HuH-7.5 (cell line): ENCODE measurements around the gene VSTM2B.

ENCODE experiments used
- DNase-seq: peaks from one replicate; pipeline ENCODE4 v3.0.0; 2011; ENCODE audit warnings: low spot score

Gene VSTM2B

GRCh38 chr19:29515706-29516357 lies 10.0 kb upstream of the VSTM2B start:
- DNase-seq: no peak

DNA sequence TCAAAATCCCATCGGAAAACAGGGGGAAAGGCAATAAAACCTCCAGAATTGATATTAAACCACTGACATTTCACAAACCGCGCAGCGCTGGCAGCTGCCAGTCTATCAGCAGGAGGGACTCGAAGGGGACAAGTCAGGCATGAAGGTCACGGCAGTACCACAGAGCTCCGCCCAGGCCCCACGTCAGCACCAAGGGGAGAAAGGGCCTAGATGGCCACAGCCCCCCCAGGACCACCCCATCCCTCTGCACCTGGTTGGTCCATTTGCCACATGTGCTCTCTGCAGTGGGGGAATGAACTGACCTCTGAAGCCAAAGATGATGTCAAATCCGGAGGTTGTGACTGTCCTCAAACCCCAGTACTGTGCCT lies 9.5 kb upstream of the VSTM2B start:
- DNase-seq: no peak

DNA sequence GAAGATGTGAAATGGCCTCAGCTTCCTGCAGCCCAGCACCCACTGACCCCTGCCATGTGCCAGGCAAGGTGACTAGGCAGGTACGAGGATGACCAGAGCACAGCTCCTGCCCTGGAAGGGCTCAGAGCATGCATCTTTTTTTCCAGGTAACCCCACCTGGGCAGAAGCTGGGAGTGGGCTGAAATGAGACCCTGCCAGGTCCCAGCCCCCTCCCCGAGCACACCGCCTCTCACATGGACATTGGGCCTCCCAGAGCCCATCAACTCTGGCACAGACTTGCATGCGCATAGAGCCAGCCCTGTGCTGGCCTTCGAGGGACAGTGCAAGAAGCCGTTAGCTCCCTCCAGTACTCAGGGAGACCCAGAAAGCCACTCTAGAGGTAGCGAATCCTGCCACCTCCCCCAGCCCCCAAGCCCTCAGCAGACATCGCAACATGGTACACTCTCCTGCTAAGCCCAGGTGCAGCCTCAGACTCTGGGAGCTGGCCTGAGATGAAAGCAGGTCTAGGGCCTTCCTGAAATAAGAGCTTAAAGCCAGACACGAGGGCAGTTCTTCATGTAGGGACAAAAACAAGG lies 8.9 kb upstream of the VSTM2B start:
- DNase-seq: no peak

DNA sequence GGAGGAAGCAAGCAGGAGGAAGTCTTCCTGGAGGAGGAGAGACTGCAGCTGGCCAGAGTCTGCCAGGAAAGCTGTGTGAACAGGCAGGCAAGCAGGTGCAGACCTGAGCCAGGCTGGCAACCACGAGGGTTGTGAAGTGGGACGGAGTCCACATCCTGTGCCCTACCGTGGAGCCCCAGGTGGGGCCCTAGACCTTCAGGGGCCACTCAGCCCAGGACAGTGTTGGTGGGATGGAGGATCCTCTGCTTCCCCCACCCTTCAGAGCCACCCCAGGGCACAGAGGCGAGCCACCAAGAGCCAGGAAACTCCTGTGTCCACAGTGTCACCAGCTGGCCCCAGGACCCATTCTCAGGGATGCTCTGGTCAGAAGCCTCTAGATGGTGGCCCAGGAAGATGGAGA lies 8.4 kb upstream of the VSTM2B start:
- no peak for DNase-seq

- no peak for DNase-seq
Observed at GRCh38 chr19:29517946-29518345, 7.8 kb upstream of the VSTM2B start.

DNA sequence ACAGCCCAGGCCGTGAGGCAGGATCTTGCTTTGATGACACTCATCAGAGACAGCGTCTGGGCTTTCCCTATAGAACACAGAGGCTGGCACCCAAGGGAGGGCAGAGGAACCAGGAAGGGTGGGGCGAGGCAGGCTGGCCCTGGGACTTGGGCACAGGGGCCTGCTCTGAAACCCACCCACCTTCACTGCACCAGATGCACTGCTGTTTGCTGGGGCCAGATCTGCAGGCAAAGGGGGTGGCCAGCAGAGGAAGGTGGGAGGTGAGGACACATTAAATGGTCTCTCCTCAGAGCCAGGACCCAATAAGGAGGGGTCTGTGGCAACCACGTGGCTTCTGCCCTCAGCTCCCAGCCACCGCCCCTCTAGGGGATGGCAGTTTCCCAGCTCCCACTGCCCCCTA lies 6.6 kb upstream of the VSTM2B start:
- DNase-seq: no peak

DNA sequence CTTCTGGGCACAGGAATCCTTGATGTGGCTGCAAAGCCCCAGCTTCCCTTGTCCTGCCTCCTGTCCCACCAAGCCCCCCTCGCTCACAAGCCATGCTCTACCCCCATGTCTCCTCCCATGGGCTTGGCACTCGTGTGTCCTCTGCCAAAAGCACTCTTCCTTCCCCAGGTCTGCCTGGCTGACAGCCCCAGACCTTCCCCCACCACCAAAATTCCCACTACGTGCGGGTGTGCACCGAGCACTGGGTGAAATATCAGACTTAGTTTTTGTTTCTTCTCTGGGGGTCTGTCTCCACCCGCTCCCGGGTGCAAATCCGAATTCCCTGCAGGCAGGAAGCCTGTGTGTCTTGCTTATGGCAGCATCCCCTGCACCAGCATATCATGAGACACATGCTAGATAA lies 5.9 kb upstream of the VSTM2B start:
- no peak for DNase-seq

GRCh38 chr19:29520390-29520789 lies 5.4 kb upstream of the VSTM2B start:
- DNase-seq: no peak

GRCh38 chr19:29521291-29522075 lies 4.3 kb upstream of the VSTM2B start:
- no peak for DNase-seq

DNA sequence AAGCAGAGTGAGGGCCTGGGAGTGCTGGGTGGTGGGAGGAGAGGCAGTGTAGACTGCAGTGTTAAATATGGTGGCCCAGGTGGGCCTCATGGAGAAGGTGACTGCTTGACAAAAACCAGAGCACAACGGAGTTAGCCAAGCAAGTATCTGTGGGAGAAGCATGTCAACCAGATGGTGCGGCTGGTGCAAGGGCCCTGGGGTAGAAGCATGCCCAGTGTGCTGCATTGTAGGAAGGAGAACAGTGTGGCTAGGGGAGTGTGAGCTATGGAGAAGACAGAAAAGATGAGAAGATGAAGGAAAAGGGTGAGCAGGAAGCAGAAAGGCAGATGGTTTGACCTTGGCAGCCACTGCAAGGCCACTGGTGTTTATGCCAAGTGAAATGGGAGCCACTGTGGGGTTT lies 2.2 kb upstream of the VSTM2B start:
- no peak for DNase-seq

DNA sequence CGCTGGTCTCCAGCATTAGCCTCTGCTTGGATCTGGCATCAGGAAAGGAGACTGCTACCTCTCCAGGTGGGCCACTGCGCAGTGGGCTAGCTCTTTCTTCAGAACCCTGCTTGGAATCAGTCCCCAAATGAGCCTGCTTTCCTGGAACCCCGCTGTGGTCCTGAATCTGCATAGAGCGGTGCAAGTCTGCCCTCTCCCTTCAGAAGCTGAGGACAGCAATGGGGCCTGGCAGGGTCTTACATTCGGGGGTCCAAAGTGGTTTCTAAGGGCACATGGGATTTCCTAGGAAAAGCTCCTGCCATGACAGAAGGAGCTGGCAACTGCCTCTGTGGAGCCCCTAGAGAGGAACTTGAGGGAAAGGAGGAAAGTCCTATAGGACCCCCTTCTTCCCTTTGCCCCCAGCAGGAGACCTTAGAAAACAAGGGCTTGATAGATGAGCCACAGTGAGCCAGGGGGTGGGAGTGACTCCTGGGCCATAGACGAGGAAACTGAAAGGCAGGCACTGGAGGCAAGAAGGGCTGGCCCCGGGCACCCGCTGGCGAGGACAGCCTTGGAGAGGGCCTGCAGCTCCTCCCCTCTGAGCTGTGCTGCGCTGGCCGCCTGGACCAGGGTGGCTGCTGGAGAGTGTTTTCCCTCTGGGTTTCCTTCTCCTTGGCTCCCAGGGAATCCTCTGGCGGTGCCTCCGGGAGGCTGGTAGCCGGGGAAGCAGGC lies 1.4 kb upstream of the VSTM2B start:
- no peak for DNase-seq

DNA sequence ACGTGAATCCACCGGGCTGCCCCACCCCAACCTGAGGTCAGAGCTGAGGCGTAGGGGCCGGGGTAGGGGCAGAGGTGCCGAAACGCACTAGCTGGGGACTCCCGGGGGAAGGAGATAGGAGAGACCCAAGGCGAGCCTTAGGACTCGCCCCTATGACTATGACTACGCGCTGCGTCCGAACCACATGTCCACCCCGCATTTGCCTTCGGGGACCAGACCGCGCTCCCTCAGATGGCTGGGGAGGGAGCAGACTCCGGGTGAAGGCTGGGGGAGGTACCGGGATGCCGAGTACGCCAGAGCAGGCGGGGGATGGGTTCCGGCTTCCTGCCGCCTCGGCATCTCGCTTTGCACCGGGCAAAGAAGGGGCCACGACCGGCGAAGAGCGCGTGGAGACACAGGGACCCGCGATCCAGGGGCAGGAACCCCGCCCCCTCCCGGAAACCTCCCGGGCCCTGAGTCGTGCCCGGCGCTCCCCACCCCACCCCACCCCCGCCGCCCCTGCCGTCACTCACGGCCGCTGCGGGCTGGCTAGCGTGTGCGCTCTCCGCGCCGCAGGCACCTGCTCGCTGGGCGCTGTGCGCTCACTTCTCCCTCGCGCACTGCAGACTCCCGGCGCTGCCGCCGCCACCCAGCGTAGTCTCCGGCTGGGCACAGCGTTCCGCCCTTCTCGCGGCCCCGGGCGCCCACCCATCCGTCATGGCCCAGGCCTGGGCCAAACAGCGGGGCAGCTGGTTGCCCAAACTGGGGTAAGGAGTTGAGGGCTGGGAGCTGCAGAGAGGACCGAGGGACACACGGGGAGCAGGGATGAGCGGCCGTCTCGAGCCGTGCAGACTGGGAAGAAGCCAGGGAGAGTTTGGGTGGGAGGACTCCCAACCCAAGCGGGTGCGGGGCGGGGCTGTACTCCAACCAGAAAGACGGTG lies 622 bp upstream of the VSTM2B start:
- no peak for DNase-seq

DNA sequence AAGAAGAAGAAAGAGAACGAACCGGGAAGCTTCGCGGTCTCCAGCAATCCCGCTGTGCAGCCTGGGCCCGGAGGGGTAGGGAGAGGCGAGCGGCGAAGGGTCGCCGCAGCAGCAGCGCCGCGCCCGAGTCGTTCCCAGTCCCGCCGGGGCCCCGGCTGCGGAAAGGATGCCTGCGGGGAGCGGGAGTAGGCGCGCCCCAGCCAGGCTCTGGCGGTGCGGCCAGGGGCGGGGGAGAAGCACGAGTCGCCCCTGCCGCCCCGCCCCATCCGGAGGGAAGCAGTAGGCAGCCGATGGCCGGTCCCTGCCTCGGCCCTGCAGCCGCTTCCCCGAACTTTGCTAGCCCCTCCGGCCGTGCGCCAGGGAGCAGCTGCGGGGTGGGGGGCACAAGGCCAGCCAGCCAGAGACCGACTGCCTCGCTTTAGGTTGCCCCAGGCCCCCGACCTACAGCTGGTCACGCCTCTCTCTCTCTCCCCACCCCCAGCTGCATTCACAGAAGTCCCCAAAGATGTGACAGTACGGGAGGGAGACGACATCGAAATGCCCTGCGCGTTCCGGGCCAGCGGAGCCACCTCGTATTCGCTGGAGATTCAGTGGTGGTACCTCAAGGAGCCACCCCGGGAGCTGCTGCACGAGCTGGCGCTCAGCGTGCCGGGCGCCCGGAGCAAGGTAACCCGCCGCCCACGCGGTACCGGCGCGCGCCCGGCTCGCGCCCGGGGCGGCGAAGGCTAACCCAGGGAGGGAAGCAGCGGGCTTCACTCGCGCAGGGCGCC lies 1.1 kb downstream of the VSTM2B start:
- no peak for DNase-seq

- DNase-seq: no peak
Observed at GRCh38 chr19:29527500-29528328, 1.9 kb downstream of the VSTM2B start.

DNA sequence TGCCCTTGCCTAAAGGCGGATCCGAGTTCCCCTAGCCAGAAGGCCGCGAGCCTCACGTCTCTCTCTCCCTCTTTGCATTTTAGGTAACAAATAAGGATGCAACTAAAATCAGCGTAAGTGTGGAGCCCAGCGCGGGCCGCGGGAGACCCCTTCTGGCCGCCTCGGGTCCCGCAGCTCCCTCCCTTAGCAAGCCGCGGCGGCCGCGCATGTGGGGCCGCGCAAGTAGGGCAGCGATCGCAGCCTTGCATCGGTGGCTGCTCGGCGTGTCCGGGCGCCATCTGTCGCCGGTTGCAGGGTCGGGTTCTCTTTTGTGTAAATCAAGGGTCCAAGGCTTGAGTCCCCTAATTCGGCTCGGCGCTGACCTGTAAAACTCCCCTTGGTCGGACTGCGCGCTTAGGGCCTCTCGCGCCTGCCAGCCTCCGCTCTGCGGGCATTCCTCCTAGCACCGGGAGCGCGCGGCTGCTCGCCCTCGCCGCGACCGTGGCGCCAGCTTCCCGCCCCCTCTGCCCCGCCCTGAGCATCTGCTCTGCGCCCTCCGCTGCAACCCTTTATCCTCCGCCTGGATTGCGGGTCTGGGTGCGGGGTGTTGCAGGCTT lies 2.7 kb downstream of the VSTM2B start:
- peak; percentile 78 for DNase-seq

- DNase-seq: no peak
Observed at GRCh38 chr19:29528946-29529645, 3.3 kb downstream of the VSTM2B start.

DNA sequence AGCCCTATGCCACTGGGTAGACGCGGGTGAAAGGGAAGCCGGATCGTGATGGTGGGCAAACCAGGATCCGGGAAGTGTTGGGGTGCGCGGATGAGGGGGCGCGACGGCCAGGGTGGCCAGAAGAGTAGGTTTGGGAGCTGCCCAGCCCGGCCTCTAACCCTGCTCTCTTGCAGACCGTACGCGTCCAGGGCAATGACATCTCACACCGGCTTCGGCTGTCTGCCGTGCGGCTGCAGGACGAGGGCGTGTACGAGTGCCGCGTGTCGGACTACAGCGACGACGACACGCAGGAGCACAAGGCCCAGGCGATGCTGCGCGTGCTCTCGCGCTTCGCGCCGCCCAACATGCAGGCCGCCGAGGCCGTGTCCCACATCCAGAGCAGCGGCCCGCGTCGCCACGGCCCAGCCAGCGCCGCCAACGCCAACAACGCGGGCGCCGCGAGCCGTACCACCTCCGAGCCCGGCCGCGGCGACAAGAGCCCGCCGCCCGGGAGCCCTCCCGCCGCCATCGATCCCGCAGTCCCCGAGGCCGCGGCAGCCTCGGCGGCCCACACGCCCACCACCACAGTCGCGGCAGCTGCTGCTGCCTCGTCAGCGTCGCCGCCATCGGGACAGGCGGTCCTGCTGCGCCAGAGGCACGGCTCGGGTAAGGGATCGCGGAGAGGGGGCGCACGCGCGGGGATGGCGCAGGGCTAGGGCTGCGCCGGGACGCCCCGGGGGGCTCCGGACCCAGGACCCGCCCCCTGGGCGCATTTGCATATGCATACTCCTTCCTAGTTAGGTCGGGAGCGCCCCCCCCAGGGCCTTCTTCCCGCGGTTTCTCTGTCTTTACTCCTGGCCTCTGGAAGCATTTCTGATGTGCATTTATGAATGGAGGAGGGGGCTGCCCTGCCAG lies 4.1 kb downstream of the VSTM2B start:
- DNase-seq: no peak
